NK-92 (cell line): ENCODE results near the gene PCDH17.

Source experiments
- DNase-seq: peaks from one replicate; lab custom pipeline; 2025; ENCODE audit not compliant: unreplicated experiment; lab: John Stamatoyannopoulos, UW

The PCDH17 gene

DNA sequence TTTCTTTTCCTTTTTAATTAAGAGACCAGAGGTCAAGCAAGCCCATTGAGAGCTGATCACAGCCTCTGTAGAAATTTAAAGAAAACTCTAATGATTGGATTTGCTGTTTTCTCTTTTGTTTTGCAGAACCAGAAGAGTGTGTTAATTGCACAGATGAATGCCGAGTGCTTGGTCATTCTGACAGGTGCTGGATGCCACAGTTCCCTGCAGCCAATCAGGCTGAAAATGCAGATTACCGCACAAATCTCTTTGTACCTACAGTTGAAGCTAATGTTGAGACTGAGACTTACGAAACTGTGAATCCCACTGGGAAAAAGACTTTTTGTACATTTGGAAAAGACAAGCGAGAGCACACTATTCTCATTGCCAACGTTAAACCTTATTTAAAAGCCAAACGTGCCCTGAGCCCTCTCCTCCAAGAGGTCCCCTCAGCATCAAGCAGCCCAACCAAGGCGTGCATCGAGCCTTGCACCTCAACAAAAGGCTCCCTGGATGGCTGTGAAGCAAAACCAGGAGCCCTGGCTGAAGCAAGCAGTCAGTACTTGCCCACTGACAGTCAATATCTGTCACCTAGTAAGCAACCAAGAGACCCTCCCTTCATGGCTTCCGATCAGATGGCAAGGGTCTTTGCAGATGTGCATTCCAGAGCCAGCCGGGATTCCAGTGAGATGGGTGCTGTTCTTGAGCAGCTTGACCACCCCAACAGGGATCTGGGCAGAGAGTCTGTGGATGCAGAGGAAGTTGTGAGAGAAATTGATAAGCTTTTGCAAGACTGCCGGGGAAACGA, 93.1 kb downstream of the PCDH17 start:
- no peak for DNase-seq

DNA sequence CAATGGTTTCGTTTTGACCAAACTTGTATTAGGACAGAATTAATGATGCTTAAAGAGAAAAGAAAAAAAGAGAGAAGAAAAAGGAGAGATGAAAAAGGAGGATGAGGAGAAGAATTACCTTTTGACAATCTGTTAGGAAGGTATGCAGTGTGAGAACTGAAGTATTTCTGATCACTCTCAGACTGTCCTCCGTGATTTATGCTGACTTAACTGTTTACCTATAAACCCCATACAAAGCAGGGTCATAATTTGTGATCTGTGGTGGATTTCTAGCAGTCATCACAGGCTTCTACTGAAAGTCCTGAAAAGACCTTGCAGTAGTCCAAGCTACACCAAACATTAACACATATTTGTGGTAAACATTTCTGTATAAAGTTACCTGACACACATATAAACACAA, 93.9 kb downstream of the PCDH17 start:
- DNase-seq, result no peak

DNA sequence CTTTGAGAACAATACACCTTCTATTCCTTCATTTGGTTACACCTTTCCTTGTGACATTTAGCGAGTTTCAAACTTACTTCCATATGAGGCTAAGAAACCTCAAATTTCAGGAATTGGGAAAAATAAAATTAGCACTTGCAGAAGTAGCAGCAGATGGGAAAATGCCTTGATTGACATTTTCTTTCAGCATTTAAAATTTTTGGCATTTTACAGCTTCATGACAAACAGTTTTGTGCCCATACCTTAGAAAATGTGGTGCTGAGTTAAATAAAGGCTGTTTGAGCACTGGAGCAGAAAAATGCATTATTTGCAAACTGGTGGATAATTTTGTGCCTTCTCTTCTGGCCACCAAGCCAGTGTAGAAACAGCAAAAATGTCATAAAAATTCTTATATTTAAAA, 95.4 kb downstream of the PCDH17 start:
- no peak for DNase-seq

DNA sequence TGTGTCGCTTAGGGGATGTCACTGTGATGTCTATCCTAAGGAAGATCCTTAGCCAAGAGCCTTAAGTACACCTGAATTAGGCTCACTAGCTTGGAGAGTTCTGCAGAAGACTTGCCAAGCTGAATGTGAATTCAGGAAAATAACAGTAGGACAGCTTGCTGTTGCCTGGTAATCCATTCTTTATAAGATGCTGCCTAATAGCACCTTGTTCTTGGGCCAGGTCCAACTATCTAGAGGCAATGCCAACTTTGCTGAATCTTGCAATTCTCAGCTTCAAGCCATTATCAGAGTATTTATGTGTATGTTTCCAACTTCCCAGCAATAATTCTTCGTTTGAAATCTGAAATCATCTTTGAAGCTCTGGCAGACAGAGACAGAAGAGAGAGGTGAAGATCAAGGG, 102.8 kb downstream of the PCDH17 start:
- no peak for DNase-seq

DNA sequence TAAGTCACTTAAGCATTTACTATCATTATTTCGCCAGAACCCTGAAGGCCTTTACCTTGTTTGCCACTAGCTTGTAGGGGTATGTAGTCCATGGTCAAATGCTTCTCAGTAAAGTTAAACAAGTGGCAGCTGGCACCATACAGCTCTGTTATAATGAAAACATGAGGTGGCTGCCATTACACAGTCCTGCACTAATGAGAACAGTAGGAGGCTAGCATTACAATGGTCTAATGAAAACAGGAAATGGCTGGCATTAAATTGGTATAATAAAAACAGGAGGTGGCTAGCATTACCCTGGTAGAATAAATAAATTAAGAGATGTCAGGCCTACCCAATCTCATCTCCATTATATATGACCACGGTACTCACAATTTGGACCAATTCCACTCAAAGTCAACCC, 107.5 kb downstream of the PCDH17 start:
- DNase-seq, result no peak

DNA sequence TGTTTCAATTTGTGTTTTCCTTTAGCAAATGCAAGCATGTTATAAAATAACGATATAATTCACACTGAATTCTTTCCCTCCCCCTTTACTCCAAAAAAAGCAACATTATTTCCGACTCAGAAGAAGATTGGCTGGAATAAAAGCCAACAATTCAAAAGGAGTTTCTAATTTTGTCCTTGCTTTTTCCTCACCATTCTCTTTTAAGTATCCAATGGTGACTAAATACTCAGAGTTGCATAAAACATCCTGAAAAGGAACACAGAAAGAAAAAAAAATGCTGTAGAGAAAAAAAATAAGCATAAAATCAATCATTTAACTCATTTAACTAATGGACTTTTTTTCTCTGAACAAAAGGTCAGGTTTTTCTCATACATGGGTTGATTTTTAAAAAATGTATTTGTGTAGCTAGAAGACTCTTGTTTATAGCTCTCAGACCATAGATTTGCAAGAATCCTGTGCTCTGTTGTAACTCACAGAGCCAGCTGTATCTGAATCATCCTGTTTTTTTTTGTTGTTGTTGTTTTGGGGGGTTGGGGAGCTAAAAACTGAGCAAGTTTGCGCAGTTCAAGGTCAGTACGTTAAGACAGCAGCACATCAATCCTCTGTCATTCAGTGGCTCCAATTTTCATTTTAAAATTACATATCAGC, 108.1 kb downstream of the PCDH17 start:
- DNase-seq, result no peak

GRCh38 chr13:57740719-57741118, 109.2 kb downstream of the PCDH17 start:
- no peak for DNase-seq

DNA sequence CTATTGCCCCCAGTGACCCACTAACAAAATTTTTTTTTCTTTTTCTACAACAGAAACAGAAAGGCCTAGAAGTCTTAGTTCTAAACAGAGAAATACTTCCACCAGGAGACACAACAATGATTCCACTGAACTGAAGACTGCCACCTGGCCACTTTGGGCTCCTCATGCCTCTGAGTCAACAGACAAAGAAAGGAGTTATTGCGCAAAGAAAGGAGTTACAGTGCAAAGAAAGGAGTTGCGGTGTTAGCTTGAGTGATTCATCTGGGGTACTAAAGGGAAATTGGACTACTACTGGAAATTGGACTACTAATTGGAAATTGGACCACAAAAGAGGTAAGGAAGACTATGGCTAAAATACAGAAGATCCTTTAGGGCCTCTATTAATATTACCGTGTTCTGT, 116.6 kb downstream of the PCDH17 start:
- no peak for DNase-seq

DNA sequence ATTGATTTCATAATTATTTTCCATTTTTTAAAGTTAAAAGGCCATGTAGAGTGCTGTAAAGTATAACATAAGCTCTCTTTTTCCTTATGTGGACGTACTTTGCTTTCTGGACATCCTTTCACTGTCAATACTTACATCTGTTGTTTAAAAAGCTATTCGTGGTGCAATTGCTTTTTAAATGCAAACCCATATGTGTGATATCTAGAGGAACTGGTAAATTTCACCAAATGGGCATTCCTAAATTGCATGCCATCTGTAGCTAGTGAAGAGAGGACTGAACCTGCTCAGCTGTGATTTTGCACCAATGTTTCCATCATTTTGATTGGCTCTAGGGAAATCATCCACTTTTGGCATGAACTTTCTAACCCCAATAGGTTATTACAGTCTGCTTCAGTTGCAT, 129.4 kb downstream of the PCDH17 start:
- no peak for DNase-seq

DNA sequence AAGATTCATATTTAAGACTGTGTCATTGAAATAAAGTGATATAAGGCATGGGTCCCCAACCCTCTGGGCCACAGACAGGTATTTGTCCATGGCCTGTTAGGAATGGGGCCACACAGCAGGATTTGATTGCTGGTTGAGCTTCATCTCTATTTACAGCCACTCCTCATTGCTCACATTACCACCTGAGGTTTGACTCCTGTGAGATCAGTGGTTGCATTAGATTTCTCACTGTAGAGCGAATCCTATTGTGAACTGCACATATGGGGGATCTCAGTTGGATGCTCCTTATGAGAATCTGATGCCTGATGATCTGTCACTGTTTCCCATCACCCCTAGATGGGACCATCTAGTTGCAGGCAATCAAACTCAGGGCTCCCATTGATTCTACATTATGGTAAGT, 132.1 kb downstream of the PCDH17 start:
- DNase-seq, result no peak
